ENCODE measurements around the gene KLHL17.

DNA sequence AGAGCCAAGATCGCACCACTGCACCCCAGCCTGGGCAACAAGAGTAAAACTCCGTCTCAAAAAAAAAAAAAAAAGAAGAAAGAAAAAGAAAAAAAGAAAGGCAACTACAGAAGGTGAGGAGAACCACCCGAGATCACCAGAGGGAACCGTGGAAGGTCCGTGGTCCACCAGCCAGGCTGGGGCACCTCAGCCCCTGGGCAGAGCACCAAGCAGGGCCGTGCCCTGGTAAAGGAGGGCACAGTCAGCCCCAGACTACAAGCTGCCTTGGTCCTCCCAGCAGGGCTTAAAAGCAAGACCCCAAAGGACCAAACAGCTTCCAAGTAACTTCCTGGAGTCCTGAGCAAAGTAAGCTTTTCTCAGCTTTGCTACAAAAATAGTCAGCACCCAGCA lies 45.5 kb upstream of the KLHL17 start:
- TF ChIP-seq, protein P1, sequence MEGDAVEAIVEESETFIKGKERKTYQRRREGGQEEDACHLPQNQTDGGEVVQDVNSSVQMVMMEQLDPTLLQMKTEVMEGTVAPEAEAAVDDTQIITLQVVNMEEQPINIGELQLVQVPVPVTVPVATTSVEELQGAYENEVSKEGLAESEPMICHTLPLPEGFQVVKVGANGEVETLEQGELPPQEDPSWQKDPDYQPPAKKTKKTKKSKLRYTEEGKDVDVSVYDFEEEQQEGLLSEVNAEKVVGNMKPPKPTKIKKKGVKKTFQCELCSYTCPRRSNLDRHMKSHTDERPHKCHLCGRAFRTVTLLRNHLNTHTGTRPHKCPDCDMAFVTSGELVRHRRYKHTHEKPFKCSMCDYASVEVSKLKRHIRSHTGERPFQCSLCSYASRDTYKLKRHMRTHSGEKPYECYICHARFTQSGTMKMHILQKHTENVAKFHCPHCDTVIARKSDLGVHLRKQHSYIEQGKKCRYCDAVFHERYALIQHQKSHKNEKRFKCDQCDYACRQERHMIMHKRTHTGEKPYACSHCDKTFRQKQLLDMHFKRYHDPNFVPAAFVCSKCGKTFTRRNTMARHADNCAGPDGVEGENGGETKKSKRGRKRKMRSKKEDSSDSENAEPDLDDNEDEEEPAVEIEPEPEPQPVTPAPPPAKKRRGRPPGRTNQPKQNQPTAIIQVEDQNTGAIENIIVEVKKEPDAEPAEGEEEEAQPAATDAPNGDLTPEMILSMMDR (IDR thresholded peaks at IDR 0.05): no peak
- TF ChIP-seq POLR2AphosphoS5 (IDR thresholded peaks at IDR 0.05) (no peak), POLR2A (IDR thresholded peaks at IDR 0.05; ENCODE audit: low read depth) (no peak), EP300 (IDR thresholded peaks at IDR 0.05) (no peak)
